Gastrocnemius medialis (tissue), 4 donors: ENCODE measurements around the gene GRIP2. TPM values are rescaled to one million over a fixed set of nuclear protein-coding genes. Genes with fewer than 3 reads are reported as not detected.
A peak's percentile ranks its signal among the peaks of the same experiment; 100 is the strongest.

ENCODE experiments used
- ATAC-seq, 2 donors: fragments of 150-250 bp; one replicate each; pipeline ENCODE4 v1.9.1; 2016
- DNase-seq, 2 donors: peaks; one replicate each; pipeline ENCODE4 v3.0.0-alpha.2; 2019
- H3K27ac ChIP-seq, 4 donors: fragments of 200-600 bp; sonication (generic); 1 replicate in 1 of 4; 2 replicates in 3 of 4; pipeline ENCODE4 v1.5.1; 2016 to 2018; ENCODE audit warnings: mild to moderate bottlenecking in 2 of 4, moderate library complexity in 1 of 4
- H3K27me3 ChIP-seq, 3 donors: fragments of 200-600 bp; sonication (generic) in 2 of 3; 1 replicate in 1 of 3; 2 replicates in 2 of 3; pipeline versions ENCODE4 v1.5.1 to v1.6.0; 2016 to 2019; ENCODE audit warnings: mild to moderate bottlenecking in 1 of 3, moderate library complexity in 1 of 3
- H3K36me3 ChIP-seq, 2 donors: fragments of 200-600 bp; sonication (generic) in 1 of 2; one replicate each; pipeline ENCODE4 v1.5.1; 2017 to 2018
- H3K4me1 ChIP-seq, 2 donors: fragments of 200-600 bp; sonication (generic) in 1 of 2; one replicate each; pipeline ENCODE4 v1.5.1; 2016 to 2017; ENCODE audit warnings: mild to moderate bottlenecking in 2 of 2
- H3K4me3 ChIP-seq, 4 donors: fragments of 200-600 bp; sonication (generic) in 3 of 4; 1 replicate in 1 of 4; 2 replicates in 3 of 4; pipeline ENCODE4 v1.5.1; 2016 to 2019; ENCODE audit warnings: mild to moderate bottlenecking in 2 of 4
- H3K9me3 ChIP-seq, 3 donors: fragments of 200-600 bp; sonication (generic) in 2 of 3; 1 replicate in 1 of 3; 2 replicates in 2 of 3; pipeline ENCODE4 v1.5.1; 2016 to 2019
- POLR2A ChIP-seq, 2 donors: fragments of 450-650 bp; IDR thresholded peaks; one replicate each; pipeline ENCODE4 v1.6.1; 2017; ENCODE audit warnings: antibody characterized with exemption in 2 of 2, mild to moderate bottlenecking in 2 of 2, moderate library complexity in 2 of 2
- in situ Hi-C, 4 donors: fragments of 200-750 bp; cut with MboI; loops; one replicate each; pipeline versions ENCODE4 v1.15.0 to v1.8.0; 2017; ENCODE audit warnings: low sequenced_read_pairs in 4 of 4
- intact Hi-C: fragments of 100-400 bp; cut with DNase I; formaldehyde crosslinking; loops from one replicate; pipeline ENCODE4 v1.15.1; 2023; ENCODE audit warnings: low total_unique reads
- total RNA-seq, 4 donors: library from RNA; depleted of rRNA; stranded (reverse); fragments of >200 nt; gene quantifications; one replicate each; pipeline versions ENCODE4 v1.1.0 to v1.2.3, GENCODE V29; 2016
- TF ChIP-seq, protein P1 (sequence below), 5 experiments: fragments of 450-650 bp in 3 of 5; fragments of 200-600 bp in 2 of 5; sonication (generic) in 2 of 5; IDR thresholded peaks in 4 of 5; conservative IDR thresholded peaks in 1 of 5; 1 replicate in 4 of 5; 2 replicates in 1 of 5; pipeline ENCODE4 v1.5.1; 2016 to 2019; ENCODE audit warnings: antibody characterized with exemption in 5 of 5, mild to moderate bottlenecking in 3 of 5, moderate library complexity in 3 of 5

Gene GRIP2
- total RNA-seq, 4 donors from 2014 or later, result 2.8 to 12.6 (median 4.6) TPM

- Histone ChIP-seq H3K27ac (peak overlapping the region; percentile 83 to 93 (median 88)), H3K27me3 (no peaks in the 10 kb centered on the region), H3K4me1 (peaks cover 41 to 45% of the 10 kb centered on the region in 2 donors), H3K9me3 (no peaks in the 10 kb centered on the region), H3K4me3 (no peak overlapping the region), H3K36me3 (peaks cover 0 to 39% of the 10 kb centered on the region in 2 donors)
- TF ChIP-seq POLR2A (IDR thresholded peaks at IDR 0.05), result no peak
- TF ChIP-seq, protein P1, sequence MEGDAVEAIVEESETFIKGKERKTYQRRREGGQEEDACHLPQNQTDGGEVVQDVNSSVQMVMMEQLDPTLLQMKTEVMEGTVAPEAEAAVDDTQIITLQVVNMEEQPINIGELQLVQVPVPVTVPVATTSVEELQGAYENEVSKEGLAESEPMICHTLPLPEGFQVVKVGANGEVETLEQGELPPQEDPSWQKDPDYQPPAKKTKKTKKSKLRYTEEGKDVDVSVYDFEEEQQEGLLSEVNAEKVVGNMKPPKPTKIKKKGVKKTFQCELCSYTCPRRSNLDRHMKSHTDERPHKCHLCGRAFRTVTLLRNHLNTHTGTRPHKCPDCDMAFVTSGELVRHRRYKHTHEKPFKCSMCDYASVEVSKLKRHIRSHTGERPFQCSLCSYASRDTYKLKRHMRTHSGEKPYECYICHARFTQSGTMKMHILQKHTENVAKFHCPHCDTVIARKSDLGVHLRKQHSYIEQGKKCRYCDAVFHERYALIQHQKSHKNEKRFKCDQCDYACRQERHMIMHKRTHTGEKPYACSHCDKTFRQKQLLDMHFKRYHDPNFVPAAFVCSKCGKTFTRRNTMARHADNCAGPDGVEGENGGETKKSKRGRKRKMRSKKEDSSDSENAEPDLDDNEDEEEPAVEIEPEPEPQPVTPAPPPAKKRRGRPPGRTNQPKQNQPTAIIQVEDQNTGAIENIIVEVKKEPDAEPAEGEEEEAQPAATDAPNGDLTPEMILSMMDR (IDR thresholded peaks at IDR 0.05 in 4 of 5, conservative IDR thresholded peaks at IDR 0.05 in 1 of 5), result no peak
- DNase-seq (no peak), ATAC-seq (no peak)
- intact Hi-C loops, result loop anchor here (5.0 kb wide), 2 partner anchors 128 to 163 kb away; no protein-coding TSS in a partner anchor
- in situ Hi-C loops, result loop anchor here in 2 of 4 donors (25.0 kb wide), 1 partner anchor 563 kb away; the partner anchor contains the start of gene WNT7A (in 2 of the 2)
Measured at GRCh38 chr3:14450506-14450905, 89.6 kb downstream of the GRIP2 start.

- intact Hi-C loops, result no loop called here
- TF ChIP-seq, protein P1 (IDR thresholded peaks at IDR 0.05 in 4 of 5, conservative IDR thresholded peaks at IDR 0.05 in 1 of 5), result no peak
- TF ChIP-seq POLR2A (IDR thresholded peaks at IDR 0.05), result no peak
- peak overlapping the region in 1 of 4 donors; percentile 0 for H3K27ac ChIP-seq
- in situ Hi-C loops, result no loop called here
- no peaks in the 10 kb centered on the region for H3K27me3 ChIP-seq
- no peak for ATAC-seq
- DNase-seq, result no peak
- no peak overlapping the region for H3K4me3 ChIP-seq
- H3K9me3 ChIP-seq, result no peaks in the 10 kb centered on the region
- peaks cover 26 to 31% of the 10 kb centered on the region in 2 donors for H3K4me1 ChIP-seq
- H3K36me3 ChIP-seq, result peaks cover 0 to 42% of the 10 kb centered on the region in 2 donors
Measured at GRCh38 chr3:14448756-14449727, 91.1 kb downstream of the GRIP2 start.

- TF ChIP-seq, protein P1 (IDR thresholded peaks at IDR 0.05 in 4 of 5, conservative IDR thresholded peaks at IDR 0.05 in 1 of 5), result no peak
- TF ChIP-seq POLR2A (IDR thresholded peaks at IDR 0.05), result no peak
- intact Hi-C loops, result no loop called here
- no peak overlapping the region for H3K4me3 ChIP-seq
- ATAC-seq (no peak), DNase-seq (no peak)
- no peaks in the 10 kb centered on the region for H3K27me3 ChIP-seq
- H3K36me3 ChIP-seq, result peaks cover 0 to 50% of the 10 kb centered on the region in 2 donors
- H3K9me3 ChIP-seq, result no peaks in the 10 kb centered on the region
- peaks cover 17 to 22% of the 10 kb centered on the region in 2 donors for H3K4me1 ChIP-seq
- no peak overlapping the region for H3K27ac ChIP-seq
- in situ Hi-C loops, result no loop called here
Measured at GRCh38 chr3:14448063-14448462, 92.1 kb downstream of the GRIP2 start.

DNA sequence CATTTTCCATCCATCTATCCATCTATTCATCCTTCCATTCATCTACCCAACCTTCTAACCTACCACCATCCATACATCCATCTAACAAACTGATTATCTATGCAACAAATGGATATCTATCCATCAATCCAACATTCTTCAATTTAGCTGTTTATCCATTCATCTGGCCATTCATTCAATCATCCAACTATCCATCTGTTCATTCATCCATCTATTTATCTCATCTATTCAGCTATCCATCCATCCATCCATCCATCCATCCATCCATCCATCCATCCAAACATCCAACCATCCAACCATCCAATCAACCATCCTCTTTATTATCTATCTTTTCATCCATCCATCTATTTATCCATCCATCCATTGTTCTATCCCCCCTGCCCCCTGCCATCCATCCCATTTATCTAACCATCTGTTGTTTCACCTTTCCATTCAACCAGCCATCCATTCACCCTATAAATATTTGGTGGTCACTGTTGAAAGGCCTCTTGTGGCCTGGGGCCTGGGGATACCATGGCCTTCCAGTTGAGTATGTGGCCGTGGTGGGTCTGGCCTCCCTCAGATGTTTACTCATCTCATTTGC lies 93.1 kb downstream of the GRIP2 start:
- H3K9me3 ChIP-seq, result no peaks in the 10 kb centered on the region
- in situ Hi-C loops (no loop called here), intact Hi-C loops (no loop called here)
- H3K27ac ChIP-seq, result no peak overlapping the region
- no peaks in the 10 kb centered on the region for H3K27me3 ChIP-seq
- no peak overlapping the region for H3K4me3 ChIP-seq
- DNase-seq (no peak), ATAC-seq (no peak)
- H3K36me3 ChIP-seq, result peaks cover 0 to 50% of the 10 kb centered on the region in 2 donors
- TF ChIP-seq POLR2A (IDR thresholded peaks at IDR 0.05), result no peak
- TF ChIP-seq, protein P1 (IDR thresholded peaks at IDR 0.05 in 4 of 5, conservative IDR thresholded peaks at IDR 0.05 in 1 of 5), result no peak
- peaks cover 7 to 13% of the 10 kb centered on the region in 2 donors for H3K4me1 ChIP-seq
